Measurements from ENCODE around the gene PRKCQ.

PRKCQ gene

DNA sequence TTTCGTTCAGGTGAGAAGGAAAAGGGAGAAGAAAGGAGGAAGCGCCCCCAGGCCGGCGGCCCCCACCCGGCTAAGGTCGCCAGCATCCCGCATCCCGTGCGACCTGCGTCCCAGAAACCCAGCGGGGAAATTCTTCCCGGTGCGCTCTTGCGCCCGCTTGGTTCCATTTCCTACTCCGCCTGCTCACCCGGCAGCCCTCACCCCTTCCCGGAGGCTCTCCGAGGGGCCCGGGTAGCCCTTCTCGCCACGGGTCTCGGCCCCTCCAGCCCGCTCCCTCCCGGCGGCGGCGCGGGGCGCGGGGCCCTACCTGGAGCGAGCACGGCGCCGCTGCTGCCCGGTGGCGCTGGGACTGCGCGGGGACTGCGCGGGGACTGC, at the start of gene PRKCQ:
Gene PRKCQ (minus strand): TSS at position 373 of the 375 bp plus-strand sequence. CDS start 65,141 bp downstream, outside the sequence.
- peak; percentile 48 for DNase-seq (ENCODE audit: low read depth)

DNA sequence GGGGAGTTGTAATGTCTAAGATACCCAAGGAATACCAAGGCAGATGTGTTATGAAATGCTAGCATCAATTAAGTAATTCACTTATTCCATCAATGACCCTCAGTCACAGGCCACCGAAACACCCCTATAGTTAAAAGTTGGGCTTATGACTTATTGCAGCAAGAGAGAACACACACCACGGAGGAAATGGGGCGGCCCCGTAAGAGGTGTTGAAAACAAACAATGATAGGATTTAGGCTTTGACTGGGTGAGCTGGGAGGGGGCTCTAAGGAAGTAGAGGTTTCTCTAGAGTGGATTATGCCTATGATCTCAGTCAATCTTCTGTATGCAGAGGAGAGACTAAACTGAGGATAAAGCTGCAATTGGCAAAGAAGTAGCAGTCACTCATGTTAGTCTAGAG, 45.4 kb upstream of the PRKCQ start:
- DNase-seq (ENCODE audit: low read depth): no peak

DNA sequence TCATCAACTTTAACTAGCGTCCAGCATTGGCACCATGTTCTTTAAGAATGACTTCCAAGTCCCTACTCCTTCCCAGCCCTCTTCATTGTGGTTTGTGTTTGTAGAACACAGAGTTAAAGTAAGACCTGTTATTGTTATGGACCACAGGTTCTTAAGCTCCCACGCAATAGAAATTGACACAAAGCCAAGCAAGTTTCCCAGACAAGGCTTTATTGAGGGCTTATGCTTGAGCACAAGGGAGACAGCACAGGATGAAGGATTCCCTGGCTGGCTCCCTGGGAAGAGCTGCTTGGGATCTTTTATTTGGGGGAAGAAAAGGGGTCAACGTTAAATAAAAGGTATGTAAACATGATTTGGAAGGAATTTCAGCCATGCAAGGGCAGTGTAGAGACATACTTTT, 44.3 kb upstream of the PRKCQ start:
- no peak for DNase-seq (ENCODE audit: low read depth)

DNA sequence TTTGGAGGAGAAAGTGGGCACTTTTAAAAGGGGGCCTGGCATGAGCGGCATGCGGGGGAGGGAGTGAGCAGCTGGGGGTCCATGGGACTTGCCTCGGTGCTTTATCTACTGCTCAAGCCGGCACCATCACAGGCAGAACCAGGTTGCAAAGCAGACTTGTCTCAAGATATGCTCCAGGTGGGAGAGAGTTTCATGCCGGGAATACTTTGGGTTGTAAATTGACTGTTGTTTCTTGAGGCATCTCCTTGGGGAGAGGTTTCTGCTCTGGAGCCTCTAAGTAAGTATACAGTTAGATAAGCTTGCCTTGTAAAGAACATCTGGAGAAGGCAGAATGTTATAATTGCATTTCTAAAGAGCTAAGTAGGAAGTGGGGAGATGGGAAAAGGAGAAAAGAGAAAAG, 42.8 kb upstream of the PRKCQ start:
- no peak for DNase-seq (ENCODE audit: low read depth)

DNA sequence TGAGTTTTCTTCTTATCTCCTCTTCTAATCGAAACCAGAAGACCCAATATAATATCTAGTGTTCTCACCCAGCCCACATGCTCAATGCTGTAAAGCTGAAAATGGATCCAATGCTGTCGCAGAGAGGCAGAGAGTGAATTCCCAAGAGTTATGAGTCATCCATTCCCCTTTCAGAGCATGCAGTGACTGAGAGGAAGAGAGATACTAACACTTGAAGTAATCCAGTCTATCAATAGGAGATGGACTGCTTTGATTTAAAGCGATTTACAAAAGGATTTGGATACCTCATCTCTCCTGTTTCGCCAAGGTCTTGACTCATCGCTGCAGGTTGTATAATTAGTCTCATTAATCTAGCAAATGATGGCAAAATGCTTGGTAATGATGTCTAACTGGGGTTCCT, 41.5 kb upstream of the PRKCQ start:
- DNase-seq (ENCODE audit: low read depth): peak; percentile 22

DNA sequence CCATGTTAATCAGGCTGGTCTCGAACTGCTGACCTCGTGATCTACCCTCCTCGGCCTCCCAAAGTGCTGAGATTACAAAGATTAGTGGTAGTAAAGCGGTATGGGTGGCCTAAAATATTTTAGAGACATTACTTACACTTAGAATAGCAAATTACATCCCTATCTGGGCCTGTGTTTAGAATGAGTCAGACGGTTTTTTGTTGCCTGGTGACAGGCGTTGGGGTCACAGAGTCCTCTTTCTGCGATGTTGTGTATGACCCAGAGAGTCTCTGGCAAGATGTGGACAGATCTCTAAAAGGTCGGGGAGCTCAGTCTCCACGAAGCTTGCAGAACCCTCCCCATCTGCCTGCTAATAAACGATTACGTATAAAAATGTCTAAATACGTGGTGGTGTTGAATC, 39.6 kb upstream of the PRKCQ start:
- no peak for DNase-seq (ENCODE audit: low read depth)

DNA sequence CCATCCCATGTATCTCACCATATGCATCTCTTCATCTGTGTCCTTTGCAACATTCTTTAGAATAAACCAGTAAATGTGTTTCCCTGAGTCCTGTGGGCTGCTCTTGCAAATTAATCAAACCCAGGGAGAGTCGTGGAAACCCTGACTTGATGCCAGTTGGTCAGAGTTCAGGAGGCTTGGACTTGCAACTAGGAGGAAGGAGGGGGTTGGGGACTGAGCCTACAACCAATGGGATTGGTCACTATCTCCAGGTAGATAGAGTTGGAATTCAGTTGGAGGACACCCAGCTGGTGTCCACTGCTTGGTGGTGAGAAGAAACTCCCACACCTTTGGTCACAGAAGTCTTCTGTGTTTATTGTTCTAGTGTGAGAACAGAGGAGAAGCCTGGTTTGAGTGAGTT, 38.3 kb upstream of the PRKCQ start:
- no peak for DNase-seq (ENCODE audit: low read depth)

DNA sequence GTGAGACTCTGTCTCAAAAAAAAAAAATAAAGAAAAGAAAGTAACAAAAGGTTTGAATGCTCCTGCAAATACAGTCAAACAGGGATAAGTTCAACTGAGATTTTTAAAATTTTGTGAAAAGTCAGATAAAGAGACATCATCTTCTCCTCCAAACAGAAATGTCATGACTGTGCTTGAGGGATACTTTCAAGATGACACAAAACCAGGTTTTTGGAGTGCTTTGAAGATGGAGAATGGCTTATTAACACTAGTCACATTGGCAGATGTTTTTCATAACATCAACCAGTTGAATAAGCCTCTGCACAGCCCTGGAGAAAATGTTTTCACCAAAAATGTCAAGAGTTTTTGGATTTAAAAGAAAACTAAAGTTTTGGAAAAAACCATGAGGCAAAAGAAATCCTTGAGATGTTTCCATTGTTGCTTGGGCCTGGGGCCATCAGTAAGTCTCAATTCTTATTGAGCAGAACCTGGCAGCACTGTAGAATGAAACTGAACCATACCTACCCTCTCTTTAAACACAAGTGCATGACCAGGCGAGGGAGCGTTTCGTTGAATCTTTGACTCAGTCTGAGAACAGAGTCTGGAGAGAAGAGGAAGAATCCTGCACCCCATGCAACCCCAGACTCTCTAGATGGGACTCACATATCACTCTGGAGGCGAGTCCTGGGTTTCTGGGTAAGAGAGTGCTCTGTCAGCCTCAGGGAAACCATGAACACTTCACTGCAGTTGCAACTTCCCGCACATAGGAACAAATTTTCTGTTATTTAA, 37.4 kb upstream of the PRKCQ start:
- no peak for DNase-seq (ENCODE audit: low read depth)

DNA sequence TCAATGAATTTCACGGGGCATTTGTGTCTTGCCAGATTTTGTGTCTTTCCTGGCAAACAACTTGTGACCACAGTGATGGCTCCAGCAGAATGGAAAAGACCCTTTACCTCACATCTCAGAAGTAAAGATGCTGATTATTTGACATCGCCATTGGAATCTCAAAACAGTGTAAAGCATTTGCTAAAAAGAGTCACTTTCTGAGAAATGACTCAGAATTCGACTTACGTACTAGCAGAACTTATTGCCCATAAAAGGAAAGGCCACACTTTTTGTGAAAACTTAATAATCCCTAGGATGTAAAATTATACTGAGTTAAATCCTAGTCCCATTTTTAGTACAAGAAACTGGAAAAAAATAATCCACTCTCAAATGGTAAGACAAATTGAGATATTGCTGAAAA, 35.9 kb upstream of the PRKCQ start:
- DNase-seq (ENCODE audit: low read depth): no peak

DNA sequence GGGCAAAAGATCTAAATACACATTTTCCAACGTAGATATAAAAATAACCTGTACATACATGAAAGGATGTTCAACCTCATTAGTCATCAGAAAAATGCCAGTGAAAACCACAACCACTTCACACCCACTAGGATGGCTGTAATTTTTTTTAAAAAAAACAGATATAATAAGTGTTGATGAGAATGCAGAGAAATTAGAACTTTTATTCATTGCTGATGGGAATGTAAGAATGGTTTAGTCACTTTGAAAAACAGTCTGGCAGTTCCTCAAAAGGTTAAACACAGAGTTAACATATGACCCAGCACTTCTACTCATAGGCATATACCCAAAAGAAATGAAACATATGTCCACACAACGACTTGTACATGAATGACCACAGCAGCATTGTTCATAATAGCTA, 32.3 kb upstream of the PRKCQ start:
- DNase-seq (ENCODE audit: low read depth): no peak

DNA sequence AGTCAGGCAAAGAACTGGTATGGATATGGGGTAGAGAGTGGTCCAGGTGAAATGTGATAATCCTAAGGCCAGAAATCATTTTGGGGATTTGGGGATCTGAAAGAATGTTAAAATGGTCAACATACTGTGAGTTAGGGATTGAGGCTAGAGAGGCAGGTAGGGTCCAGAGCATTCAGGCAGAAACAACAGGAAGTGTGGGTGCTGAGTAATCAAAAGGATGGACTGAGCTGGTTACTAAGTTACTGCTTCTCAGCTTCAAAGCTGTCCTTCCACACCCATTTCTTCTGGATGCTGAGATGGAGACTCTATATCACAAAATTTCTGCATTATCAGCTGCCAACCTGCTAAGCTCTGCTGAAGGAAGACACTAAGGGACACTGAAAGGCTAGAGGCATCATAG, 30.6 kb upstream of the PRKCQ start:
- no peak for DNase-seq (ENCODE audit: low read depth)

DNA sequence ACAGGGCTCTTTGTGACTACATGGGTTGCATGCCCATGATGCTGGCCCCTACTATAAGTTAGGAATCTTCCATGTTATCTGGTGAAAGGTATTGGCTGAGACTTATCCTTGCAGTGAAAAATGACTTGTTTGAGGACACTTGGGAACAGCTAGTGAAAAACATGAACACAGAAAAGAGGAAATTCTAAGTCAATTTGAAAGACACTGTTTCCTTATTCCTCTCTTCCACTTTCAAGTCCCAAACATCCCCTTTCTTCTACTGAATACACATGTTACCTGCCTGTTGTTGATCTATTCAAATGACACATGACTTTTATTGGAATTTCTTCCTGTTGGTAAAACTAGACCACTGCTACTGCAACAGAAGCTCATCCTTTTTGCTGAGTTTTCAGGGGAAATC, 29.5 kb upstream of the PRKCQ start:
- DNase-seq (ENCODE audit: low read depth): no peak

DNA sequence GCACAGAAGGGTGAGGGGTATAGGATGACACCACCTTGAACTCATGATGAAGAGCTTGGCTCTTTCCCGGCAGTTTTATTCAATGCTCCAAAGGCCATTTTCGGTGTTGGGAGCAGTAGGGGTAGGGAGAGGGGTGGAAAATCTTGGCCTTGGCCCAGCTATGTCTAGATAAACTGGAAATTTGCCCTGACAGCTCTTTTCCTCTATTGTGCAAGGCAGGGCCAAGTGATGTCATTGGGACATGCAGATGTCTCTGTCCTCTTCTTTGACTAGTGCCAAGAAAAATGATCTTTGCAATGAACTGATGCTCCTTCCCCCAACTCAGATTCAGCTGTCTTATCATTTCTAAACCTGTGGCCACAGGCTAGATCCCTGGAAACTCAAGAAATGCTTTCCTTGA, 27.7 kb upstream of the PRKCQ start:
- DNase-seq (ENCODE audit: low read depth): no peak

DNA sequence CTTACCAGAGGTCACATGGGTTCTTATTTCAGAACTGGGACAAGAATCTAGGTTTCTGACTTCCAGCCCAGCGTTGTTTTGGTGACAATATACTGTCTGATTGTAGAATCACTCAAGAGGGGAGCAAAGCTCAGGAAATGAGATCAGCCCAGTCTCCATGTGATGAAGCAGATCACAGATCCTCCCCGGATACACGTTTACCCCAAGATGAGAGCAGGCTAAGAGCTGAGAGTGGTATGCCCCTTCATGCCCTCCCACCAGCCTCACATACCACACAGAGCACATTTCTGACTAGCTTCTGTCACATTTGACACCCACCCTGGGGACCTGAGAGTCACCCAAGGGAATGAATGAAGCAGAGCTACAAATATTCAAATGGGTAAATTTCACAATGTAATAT, 27.1 kb upstream of the PRKCQ start:
- no peak for DNase-seq (ENCODE audit: low read depth)

DNA sequence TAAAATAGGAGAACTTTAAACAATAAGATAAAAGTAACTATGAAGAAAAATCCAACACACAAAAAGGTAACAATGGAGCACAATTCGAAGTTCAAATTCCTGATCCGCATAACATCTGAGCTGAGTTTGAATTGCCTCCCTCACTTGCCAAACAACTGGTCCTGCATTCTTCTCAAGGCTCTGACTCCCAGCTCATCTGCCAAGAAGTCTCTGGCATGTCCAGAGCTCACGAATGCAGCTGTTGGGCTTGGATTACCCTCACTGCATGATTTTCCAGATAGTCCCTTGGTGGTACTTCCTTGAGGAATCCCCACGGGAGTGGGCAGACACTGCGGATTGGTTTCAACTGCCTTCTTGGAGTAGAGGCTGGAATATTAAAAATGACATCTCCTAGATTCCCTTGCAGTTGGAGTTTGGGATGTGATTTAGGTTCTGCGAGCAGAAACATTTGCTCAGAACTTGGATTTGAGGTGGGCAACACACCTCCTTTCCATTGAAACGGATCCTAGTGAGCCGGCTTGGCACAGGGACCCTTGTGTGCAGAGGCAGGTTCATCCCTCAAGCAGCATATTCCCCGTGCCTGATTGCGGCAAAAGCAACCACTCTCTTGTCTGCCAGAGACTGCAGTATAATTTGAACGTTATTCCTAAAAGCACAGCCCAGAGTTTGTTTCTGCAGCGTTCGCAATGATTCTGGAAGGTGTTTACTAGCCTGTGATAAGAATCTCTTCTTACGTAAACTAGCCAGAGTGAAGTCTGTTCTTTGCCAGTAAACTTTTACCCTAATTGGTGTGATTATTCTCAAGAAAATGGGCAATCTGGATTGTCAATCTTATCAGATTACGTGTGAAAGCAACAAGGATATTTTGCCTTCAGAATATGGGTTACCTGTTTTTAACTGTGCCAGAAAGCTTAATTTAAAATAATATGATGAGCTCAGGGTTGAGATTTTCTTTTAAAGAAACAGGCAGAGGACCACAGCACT, 23.4 kb upstream of the PRKCQ start:
- DNase-seq (ENCODE audit: low read depth): no peak

DNA sequence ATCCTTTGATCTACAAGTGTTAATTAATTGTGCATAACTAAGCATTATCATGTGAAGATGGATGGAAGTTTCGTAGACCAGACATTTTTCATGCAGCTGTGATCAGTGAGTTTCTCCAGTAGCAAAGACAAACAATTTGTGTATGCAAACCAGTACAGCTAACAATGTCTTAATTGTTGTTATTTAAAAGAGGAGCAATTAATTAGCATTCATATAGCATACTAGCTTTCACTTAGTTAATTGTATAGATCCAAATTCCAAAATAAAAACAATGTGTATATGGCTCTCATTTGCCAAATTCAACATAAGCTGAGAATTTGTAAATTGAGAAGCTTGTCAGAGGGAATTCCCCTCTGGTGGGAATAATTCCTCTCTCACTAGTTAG, 22.6 kb upstream of the PRKCQ start:
- DNase-seq (ENCODE audit: low read depth): no peak

DNA sequence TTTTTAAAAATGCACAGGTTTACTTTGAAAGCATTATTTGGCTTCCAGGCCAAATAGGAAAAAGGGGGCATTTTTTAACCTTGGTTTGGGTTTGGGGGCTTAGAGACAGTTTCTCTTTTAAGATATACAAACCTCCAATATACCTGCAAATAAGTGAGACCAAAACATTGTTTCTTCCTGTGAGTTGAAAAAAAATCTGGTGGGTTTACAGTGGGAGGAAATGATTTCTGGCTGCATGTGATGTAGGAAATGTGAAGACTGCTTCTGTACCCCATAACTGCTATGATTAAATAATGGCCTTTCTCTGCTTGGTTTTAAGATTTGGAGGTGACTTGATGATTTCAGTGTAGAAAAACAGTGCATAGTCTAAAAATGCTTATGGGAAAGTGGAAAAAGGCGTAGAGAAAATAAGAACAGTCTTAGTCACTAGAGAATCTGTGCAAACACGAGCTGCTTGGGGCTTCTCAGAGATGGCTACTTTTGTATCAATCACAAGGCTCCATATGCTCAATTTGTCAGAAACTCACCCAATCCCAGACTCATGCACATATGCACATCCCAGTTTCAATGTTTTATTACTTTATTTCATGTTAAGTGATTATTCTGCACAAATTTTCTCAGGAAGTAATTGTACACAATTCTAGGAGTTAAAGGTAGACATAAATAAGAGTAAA, 22.1 kb upstream of the PRKCQ start:
- DNase-seq (ENCODE audit: low read depth): no peak

DNA sequence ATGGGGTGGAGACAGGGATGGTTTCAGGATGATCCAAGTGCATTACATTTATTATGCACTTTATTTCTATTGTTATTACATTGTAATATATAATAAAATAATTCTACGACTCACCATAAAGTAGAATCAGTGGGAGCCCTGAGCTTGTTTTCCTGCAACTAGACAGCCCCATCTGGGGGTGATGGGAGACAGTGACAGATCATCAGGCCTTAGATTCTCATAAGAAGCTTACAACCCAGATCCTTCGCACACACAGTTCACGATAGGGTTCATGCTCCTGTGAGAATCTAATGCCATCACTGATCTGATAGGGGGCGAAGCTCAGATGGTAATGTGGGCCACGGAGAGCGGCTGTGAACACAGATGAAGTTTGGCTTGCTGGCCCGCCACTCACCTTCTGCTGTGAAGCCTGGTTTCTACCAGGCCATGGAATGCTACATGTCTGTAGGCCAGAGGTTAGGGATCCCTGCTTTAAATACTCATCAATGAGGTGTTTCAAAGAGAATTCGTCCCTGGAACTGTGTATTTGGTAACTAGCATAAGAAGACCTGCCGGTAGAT, 21.2 kb upstream of the PRKCQ start:
- no peak for DNase-seq (ENCODE audit: low read depth)

DNA sequence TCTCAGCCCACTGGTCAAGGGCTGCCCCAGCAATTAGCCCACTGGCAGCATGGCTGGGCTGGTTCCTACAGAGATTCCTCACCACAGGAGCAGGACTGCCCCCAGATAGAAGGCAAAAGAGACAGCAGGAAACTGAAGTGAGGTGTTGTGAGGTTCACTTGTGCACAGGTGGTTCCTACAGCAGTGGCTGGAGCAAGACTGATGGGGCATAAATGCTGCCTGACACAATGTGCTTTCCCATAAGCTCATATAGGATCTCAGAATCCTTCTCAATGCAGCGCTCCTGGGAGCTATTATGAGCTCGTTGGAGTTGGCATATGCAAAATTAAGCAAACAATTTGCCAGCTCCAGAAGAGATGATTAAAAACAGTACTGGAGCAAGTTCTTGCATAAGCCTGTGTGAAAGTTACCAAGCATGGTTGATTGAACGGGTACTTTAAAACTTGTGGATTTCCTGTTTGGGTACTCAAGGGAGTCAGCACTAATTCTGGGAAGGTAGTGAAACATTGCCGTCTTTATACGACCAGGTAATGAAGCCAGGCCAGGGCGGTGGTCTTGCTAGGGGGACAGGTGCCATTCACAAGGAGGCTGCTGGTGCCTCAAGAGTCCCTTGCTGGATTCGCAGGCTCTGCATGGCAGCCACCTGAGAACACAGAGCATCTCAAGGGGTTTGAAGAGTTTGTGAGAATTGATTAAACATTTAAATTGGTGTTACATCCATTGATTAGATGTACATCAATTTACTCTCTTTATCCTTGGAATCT, 20.3 kb upstream of the PRKCQ start:
- DNase-seq (ENCODE audit: low read depth): no peak

DNA sequence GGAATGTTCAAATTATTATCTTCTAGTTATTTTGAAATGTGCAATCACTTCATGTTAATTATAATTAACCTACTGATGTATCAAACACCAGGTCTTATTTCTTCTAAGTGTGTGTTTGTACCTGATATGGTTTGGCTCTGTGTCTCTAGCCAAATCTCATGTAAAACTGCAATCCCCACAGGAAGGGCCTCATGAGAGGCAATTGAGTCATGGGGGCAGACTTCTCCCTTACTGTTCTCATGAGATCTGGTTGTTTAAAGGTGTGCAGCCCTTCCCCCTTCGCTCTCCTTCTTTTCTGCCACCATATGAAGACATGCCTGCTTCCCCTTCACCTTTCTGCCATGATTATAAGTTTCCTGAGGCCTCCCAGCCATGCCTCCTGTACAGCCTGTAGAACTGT, 18.6 kb upstream of the PRKCQ start:
- no peak for DNase-seq (ENCODE audit: low read depth)

DNA sequence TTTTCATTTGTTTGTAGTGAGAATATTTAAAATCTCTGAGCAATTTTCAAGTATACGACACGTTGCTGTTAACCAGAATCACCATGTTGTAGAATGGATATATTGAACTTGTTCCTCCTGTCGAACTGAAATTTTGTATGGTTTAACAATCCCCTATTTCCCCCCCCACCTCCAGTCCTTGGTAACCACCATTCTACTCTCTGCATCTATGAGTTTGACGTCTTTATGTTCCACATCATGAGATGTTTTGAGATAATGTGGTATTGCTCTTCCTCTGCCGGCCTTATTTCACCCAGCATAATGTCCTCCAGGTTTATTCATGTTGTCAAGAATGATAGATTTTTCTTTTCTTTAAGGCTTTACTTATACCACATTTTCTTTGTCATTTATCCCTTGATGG, 17.4 kb upstream of the PRKCQ start:
- DNase-seq (ENCODE audit: low read depth): no peak

DNA sequence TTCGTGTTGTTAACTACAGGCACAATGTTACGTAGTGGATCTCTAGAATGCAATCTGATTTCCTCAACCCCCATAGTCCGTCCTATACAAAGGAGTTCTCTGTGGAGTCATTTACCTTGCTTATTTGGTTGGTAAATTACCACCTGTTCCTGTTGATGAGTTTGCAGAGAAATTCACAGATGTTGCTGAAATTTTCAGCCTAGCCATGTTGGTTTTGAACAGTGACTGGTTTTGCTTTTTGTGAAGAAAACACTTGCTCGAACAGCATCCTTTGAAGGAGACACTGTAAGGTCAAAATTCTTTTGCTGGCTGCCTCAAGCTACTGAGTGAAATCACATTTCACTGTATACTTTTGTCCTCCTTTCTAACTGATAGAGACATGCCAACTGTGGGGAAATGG, 15.4 kb upstream of the PRKCQ start:
- DNase-seq (ENCODE audit: low read depth): no peak
